ENCODE results near the gene NTSR2.

NTSR2 gene

DNA sequence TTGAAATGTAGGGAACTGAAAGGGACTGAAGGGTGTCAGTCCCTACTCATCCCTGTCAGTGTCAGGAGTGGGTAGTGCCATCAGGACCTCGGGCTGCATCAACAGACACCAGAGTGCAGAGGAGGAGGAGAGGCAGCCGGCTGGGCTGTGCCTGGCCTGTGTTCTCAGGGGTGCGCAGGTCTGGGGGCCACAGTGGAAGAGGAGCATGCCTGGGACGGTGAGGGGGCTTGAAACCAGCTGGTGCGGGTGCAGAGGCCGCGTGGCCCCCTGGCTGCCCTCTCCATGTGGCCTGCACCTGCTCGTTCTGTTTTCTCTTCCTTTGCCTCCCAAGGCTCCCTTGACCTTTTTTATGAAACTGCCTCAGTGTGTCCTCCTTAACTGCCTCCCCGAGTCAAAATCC lies 41.3 kb downstream of the NTSR2 start:
- DNase-seq (ENCODE audit: low read depth in 2 of 2): no peak

DNA sequence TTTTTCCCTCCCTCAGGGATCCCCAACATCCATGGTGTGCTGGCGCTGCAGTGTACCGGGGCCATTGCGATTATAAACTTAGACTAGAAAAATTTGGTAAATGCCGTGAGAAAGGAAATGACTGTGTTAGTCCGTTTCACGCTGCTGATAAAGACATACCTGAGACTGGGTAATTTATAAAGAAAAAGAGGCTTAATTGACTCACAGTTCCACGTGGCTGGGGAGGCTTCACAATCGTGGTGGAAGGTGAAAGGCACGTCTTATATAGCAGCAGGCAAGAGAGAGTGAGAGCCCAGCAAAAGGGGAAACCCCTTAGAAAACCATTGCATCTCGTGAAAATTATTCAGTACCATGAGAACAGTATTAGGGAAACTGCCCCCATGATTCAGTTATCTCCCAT lies 44.3 kb downstream of the NTSR2 start:
- DNase-seq (ENCODE audit: low read depth in 2 of 2): no peak

DNA sequence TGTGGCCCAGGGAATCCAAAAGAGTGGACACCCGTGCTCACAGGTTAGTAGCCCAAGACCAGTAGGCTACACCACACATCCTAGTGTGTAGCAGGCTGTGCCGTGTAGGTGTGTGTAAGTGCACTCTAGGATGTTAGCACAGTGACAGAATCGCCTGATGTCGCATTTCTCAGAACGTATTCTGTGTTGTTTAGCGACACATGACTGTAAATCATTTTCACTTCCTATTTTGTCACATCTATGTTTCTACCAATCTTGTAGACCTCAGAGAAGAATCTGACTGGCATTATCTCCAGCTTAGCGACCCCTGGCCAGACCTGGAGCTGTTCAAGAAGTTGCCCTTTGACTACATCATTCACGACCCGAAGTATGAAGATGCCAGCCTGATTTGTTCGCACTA lies 45.1 kb downstream of the NTSR2 start:
- no peak for DNase-seq (ENCODE audit: low read depth in 2 of 2)

DNA sequence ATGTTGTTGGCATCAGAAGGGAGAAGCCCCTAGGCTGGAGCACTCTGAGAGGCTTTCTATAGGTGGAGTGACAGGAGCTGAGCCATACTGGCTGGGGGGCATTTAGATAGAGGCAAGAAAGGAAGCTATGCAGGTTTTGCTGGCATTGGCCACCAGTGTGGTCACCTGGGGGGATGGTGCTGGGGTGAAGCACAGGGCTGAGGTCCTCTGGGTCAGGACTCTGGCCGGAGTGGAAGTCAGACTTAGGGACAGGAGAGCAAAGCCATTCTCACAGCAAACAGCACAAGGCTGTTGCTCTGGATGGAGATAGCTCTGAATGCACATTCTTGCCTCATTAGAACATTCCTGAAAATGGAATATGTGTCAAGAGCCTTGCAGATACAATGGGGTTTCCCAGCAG lies 47.4 kb downstream of the NTSR2 start:
- DNase-seq (ENCODE audit: low read depth in 2 of 2): no peak

DNA sequence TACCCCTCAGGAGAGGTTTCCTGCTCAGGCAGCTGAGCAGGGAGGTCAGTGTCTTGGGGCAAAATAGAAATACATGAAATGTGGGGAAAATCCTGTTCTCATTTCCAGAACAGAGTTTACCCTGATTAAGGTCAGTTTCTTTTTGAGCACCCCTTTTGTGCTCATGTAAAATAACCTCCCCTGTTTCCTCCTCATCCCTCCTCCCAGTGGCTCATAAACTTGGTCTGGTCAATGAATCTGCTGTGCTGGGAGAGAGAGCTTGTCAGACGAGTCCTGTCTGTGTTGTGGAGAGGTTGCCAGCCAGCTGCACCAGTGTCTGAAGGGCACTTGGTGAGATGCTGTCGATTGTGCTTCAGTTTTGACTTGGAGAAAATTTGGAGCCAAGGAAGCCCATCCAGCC lies 48.6 kb downstream of the NTSR2 start:
- DNase-seq (ENCODE audit: low read depth in 2 of 2): no peak

DNA sequence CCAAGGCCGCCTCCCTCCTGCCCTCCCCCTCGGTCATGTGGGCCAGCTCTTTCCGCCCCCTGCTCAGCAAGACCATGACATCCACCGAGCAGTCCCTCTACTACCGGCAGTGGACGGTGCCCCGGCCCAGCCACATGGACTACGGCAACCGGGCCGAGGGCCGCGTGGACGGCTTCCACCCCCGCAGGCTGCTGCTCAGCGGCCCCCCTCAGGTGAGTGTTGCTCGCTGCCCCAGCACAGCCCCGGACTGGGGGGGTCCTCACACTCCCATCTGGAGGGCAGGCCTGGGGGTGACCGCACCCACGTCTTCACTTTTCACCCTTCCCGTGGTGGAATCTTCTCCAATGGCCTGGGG lies 51.3 kb downstream of the NTSR2 start:
- no peak for DNase-seq (ENCODE audit: low read depth in 2 of 2)

DNA sequence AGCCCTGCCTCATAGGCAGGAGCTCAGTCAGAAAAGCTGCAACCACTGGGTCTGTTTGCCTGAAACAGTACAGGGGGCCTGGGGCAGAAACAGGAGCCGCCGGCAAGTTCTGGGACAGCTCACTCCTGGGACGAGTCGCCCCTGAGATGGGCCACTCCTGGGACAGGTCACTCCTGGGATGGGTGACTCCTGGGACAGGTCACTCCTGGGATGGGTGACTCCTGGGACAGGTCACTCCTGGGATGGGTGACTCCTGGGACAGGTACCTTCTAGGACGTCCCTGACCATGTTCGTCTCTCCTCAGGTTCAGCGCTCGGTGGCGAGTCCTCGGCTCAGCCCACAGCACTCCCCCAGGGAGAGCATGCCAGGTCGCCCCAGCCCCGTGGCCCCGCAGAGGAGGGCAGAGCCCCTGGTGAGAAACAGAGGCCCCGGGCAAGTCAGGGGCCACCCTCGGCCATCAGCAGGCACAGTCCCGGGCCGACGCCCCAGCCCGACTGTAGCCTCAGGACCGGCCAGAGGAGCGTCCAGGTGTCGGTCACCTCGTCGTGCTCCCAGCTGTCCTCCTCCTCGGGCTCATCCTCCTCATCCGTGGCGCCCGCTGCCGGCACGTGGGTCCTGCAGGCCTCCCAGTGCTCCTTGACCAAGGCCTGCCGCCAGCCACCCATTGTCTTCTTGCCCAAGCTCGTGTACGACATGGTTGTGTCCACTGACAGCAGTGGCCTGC lies 51.8 kb downstream of the NTSR2 start:
- DNase-seq (ENCODE audit: low read depth in 2 of 2): no peak

DNA sequence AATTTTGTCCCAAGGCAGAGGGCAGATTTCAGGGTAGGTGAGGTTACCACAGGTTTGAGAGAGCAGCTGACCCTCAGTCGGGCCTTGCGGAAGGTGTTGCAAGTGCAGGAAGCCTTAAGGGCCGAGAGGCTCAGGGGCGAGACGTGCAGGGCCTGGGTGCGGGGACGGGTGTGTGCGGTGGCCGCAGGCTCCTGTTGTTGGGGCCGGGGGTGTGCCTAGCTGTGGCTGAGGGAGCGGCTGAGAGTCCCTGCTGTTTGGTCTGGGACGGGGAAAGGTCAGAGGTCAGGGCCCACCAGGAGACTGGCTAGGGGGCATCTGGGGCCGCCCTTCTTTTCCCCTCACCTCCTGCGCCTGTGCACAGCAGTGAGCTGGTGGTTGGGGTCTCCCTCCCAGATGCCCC lies 52.5 kb downstream of the NTSR2 start:
- no peak for DNase-seq (ENCODE audit: low read depth in 2 of 2)

DNA sequence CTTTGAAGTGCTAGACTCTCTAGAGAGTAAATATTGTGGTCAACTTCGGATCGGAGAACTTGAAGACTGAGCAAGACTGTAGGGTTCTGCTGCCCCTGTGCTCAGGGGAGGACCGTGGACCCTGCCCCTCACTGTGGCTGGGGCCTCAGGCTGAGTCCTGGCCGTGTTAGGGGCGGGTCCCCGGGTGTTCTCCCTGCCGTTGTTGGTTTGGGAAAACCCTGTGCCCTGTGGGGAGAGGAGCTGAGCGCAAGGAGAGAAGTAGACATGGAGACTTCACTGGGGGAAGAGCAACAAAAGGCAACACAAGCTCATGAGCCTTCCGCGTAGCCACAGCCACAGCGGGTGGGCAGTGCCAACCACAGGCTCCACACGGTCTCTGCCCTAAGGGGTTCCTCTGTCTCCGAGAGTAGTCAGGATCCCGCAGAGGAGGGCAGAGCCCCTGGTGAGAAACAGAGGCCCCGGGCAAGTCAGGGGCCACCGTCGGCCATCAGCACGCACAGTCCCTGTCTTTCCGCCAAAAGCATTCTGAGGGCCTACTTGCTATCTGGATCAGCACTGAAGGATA lies 53.1 kb downstream of the NTSR2 start:
- DNase-seq (ENCODE audit: low read depth in 2 of 2): no peak

DNA sequence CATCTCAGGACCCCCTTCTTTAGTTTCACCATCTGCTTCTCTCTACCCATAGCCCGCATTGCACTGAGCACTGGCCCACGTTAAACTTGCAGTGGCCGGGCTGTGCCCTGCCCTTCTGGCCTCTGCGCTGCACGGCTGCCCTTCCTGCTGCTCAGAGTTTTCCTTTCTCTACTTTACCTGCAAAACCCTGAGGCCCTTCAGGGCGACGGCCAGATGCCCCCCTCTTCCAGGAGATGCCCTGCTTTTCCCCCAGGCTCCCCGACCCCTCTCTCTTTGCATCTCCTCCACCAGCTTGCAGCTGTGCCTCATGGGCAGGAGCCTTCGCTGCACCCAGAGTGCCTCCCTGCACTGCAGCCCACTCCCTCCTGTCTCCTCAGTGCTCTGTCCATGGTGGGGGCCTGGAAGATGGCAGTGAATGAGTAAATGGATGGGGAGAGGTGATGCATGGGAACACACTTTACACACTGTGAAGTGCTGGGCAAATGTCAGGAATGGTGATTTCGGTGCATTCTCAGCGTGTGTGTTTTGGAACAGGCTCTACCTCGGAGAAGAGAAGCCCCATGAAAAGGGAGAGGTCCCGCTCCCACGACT lies 53.8 kb downstream of the NTSR2 start:
- no peak for DNase-seq (ENCODE audit: low read depth in 2 of 2)

DNA sequence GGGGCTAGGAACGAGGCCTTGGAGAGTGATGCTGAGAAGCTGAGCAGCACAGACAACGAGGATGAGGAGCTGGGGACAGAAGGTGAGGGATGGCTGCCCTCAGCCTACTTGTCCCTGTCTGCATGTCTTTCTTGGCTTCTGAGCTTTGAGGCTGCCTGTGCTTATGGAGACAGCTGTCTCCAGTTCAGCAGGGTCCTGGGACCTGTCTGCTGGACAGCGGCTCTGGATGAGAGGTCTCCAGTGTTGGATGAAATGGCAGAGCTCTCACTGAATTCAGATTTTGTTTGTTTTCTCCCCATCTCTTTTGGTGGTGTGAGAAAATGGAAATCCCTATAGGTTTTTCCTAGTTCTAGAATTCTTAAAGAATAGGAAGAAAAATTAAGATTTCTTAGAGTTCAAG lies 54.8 kb downstream of the NTSR2 start:
- no peak for DNase-seq (ENCODE audit: low read depth in 2 of 2)

DNA sequence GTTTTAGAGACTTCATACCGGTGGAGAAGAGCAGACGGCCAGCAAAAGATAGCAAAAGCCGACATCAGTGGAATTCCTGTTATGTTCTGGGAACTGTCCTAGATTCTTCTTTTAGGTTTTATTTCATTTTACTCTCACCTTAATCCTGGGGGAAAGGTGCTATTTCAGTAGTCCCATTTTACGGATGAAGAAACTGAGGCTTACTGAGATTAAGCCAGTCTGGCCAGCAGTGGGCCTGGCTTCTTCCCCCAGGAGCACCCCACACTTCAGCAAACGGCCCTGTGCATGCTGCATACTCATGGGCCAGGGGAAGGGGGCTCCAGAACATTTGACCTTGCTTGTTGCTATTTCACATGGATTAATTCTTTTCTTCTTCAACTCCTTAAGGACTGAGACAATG lies 56.7 kb downstream of the NTSR2 start:
- DNase-seq (ENCODE audit: low read depth in 2 of 2): no peak

DNA sequence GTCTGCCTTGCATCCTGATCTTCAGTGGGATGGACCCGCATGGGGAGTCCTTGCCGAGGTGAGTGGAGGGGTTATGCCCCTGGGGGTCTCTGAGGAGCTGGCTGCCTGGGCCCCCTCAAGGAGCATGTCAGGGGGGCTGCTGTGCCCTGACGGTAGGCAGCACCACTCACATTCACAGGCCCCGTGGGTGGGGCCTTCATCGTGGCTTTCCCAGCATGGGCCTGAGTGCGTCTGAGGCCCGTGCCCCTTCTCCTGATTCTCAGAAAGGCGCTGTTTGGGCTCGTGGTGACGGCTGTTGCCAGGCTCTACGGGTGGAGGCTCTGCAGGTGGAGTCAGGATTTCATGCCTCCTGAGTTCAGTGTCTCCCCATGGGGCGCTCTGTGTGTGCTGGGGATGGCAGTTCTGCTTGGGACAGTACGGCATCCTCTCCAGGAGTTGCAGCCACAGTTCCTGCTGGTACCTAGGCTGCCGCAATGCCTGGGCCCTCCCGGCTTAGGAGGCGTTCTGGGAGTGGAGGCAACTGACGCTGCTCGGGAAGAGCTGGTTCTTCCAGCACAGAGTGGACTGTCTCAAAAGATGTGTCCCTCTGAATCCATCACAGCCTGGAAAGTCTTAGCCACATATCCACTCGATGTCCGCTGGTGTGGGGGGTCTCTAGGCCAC lies 57.3 kb downstream of the NTSR2 start:
- no peak for DNase-seq (ENCODE audit: low read depth in 2 of 2)

DNA sequence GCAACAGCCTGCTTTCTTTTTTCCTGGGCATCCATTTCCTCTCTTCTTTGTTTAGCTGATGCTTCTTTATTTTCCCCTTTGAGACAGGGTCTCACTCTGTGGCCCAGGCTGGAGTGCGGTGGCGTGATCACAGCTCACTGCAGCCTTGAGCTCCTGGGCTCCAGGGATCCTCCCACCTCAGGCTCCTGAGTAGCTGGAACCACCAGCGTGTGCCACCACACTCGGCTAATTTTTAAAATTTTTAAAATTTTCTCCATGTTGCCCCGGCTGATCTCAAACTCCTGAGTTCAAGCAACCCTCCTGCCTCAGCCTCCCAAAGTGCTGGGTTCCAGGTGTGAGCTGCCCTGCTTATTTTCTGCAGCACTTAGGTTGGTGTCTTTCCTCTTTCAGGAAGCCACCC lies 58.7 kb downstream of the NTSR2 start:
- DNase-seq (ENCODE audit: low read depth in 2 of 2): no peak

DNA sequence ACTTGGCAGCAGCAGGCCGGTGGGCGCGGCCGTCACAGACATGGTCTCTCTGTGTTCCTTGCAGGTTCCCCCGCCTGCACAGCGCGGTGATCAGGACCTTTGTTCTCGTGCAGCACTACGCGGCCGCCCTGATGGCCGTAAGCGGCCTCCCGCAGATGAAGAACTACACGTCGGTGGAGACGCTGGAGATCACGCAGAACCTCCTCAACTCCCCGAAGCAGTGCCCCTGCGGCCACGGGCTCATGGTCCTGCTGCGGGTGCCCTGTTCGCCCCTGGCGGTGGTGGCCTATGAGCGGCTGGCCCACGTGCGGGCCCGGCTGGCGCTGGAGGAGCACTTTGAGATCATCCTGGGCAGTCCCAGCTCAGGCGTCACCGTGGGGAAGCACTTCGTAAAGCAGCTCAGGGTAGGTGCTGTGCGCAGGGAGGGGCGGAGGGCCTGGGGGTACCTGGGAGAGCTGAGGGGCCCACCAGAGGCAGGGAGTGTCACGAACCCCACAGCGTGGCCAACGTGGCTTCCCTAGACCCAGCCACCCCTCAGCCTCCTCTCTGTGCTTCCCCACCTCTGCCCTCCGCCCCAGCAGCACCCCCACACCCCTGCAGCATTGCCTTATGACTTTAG lies 59.3 kb downstream of the NTSR2 start:
- DNase-seq (ENCODE audit: low read depth in 2 of 2): no peak

Measured in stimulated activated CD4-positive, alpha-beta T cell treated with anti-CD3 and anti-CD28 coated beads, Interleukin-15, amount 100 ng/mL, for 48 hours (primary cell).